GM18873 (cell line): ENCODE measurements around the gene TMEM231.

Source experiments
- ATAC-seq: cut with Tn5 transposase; IDR thresholded peaks from one replicate; pipeline ENCODE4 v1.9.1; 2021; ENCODE audit warnings: mild to moderate bottlenecking, moderate library complexity, moderate number of reproducible peaks; ENCODE audit not compliant: unreplicated experiment, low FRiP score

The TMEM231 gene

DNA sequence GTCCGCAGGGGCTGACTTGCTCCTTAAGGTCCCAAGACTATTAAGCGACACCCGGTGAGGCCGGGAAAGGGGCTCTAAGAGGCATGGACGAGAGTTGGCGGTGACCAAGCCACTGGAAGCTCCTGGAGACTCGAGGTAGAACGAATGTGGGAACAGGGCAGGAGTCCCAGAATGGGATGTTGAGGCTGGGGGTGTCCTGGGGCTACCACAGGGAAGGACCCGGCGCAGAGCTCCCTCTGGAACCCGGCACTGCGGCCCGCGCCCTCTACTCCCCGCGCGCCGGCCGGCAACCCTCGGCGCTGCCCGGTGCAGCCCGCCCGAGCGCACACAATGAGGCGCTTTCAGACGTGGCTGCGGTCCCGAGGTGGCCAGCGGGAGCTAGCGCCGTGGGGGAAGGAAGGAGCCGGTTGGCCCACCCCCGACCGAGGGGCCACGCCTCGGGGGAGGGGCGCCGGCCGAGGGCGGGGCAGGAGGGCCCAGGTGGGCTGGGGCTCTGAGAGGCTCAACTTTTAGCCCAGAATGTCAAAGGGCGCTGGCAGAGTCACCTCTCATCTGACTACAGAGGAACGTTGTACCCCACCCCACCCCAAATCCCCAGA, 60.9 kb downstream of the TMEM231 start, which contains the start of gene CHST6:
Gene CHST6 (minus strand): TSS at position 366 of the 599 bp plus-strand sequence. CDS start 15,613 bp downstream, outside the sequence.
- no peak for ATAC-seq

DNA sequence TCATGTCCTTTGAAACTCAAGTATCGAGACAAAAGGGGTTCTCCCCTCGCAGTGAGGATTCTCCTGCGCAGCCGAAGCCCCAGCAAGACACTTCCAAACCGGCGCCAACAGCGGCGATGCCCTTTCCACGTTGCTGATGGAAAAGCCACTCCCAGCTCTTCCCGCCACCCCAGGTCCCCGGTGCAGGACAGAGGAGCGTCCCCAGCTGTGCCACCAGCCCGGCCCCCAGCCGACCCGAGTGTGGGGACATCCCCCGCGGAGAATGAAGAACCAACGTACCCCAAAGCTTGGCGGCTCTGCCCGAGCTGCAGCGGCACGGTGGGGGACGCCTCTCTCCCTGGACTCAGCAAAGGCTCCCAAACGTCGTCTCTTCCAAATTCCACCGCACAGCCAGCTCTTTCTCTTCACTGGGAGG, 61.4 kb downstream of the TMEM231 start:
- no peak for ATAC-seq

DNA sequence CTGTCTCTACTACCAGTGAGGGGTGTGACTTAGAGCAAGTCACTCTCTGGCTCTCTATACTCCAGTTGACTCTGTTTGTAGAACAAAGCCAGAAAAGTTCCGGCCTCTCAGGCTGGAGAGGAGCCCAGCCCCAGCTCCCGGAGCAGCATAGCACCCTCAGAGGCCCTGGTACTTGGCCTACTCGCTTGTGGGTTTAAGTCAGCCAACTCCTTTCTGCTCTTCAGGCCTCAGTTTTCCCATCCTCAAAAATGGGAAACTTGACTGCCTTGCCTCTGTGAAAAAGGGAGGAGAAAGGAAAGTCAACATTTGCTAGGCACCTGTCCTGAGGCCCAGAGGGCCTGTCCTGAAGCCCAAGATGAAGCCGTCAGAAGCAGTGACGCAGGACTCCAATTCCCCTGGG, 61.9 kb downstream of the TMEM231 start:
- ATAC-seq: no peak

DNA sequence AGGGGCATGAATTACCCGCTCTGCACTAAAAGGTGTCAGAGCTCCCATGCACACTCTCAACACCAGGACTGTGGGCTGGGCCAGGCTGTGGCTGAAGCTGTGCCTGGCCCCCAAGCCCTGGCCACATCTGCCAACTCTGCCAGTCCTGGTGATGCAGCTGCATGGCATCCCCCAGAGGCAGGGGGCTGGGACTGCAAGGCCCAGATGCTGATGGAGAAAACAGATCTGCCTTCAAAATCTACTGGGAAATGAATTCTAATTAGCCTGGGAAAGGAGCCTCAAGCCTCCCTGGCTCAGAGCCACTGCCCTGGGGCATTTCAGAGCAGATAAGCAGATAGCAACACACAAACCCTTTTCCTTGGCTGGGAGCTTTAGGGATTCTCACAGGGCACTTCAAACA, 64.2 kb downstream of the TMEM231 start:
- no peak for ATAC-seq

DNA sequence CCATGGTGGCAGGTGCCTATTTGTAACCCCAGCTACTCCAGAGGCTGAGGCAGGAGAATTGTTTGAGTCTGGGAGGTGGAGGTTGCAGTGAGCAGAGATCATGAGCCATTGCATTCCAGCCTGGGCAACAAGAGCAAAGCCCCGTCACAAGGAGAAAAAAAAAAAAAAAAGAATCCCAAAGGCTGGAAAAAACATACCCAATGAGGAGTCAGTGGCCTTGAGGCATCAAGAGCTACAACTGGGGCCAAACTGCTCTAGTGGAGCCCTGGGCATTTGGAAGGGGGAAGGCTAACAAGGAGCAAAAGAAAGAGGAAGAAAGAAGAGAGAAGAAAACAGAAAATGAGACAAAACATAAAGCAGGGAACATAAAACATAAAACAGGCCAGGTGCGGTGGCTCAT, 67.7 kb downstream of the TMEM231 start:
- no peak for ATAC-seq
